Measurements from ENCODE around the gene CFDP1.
"Not testable (repeated sequence)": the region's sequence is repeated elsewhere in the genome, so short reads cannot be mapped to it uniquely, and the experiment has no call there.

The CFDP1 gene

DNA sequence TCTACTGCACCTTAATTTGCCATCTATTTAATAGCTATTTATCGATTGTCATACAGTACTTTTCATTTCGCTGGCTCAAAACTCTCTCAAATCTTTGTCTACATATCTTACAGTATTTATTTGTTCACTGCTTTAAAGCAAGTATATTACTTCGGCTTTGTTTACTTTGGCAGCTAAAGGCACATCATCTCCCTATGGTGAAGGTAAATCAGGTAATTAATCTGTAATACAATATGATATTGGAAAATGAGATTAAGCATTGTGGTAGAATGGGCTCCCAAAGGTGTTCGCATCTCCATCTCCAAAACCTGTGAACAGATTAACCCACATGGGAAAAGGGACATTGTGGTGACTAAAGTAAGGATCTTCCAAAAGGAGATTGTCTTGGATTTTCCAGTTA is 24.7 kb upstream of the CFDP1 start:
- DNase-seq = no peak

DNA sequence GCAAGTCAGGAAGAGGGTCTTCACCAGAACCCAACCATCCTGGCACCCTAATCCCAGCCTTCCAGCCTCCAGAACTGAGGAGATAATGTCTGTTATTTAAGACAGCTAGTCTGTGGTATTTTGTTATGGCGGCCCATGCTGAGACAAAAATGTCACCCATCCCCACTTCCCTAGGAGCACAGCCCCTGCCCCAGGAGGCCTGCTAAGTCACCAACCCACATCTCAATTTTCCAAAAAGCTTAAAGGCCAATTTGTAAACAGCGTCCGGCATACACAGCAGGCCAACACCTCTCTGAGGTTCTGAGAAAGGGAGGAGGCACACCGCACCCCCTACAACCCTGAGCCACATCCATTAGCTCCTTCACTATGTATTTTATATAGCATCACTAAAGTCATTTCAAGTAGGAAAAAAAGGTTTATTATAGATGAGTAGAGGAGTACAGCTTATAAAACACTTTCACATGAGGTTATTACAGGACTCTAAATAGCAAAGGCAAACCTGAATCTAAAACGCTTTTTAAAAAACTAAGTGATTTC is 24.2 kb upstream of the CFDP1 start:
- no peak for DNase-seq

DNA sequence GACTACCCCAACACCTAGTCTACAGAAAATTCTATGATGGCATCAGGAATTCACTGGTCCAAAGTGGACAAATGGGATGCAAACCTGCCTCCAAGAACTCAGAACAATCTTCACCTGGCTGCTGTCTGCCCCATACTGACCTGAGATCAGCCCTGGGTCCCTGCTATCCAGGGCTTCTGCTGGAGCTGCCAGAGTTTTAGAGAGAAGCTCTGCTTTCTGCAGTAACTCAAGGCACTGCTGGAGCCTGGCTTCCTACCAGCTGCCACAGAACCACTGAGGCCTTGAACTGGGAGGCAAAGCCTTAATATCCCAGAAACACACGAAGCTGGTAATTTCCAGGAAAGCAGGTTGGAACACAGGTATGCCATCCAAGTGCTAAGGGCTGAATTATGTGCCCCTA is 23.7 kb upstream of the CFDP1 start:
- DNase-seq = no peak

DNA sequence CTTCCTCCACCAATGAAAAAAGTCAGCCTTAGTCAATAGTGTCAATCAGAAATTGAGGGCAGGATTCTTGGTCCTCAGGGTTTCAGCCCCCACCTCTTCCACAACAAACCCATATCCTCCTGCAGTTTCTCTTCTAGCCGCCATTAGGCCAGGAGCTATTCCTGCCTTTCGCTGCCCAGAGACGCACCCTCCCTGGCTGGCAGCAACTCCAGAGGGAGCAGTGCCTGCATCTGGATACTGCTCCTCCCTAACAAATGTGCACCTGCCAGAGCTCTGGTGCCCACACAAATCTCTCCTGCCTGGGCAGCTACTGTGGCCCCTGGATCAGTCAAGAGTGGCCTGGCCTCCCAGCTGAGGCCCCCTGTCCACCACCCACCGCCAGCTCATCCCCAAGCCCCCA is 23.2 kb upstream of the CFDP1 start:
- not testable (repeated sequence) for DNase-seq

GRCh38 chr16:75455677-75456076 is 22.4 kb upstream of the CFDP1 start:
- DNase-seq = no peak

- DNase-seq = no peak
These were observed 19.3 kb upstream of the CFDP1 start for GRCh38 chr16:75452464-75453190.

GRCh38 chr16:75446416-75446815 is 13.1 kb upstream of the CFDP1 start:
- DNase-seq = no peak

- DNase-seq = no peak
These were observed 12.0 kb upstream of the CFDP1 start for GRCh38 chr16:75445298-75445697.

DNA sequence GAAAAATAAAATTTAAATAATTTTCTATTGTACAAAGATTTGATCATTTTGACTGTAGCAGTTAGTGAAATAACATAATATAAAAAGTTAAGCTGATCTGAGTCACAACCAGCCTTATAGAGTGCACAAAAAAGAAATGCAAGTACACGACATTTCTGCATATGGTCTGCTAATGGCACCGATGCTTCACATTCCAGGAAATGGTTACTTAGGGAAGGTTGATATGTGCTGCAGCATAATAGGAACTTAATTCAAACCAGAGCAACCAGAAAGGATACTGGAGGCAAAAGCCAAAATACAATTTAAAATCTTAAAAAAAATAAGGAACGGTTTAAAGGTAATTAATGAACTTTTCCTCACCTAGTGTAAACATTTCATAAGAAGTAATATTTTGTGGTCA is 10.0 kb upstream of the CFDP1 start:
- DNase-seq = no peak

DNA sequence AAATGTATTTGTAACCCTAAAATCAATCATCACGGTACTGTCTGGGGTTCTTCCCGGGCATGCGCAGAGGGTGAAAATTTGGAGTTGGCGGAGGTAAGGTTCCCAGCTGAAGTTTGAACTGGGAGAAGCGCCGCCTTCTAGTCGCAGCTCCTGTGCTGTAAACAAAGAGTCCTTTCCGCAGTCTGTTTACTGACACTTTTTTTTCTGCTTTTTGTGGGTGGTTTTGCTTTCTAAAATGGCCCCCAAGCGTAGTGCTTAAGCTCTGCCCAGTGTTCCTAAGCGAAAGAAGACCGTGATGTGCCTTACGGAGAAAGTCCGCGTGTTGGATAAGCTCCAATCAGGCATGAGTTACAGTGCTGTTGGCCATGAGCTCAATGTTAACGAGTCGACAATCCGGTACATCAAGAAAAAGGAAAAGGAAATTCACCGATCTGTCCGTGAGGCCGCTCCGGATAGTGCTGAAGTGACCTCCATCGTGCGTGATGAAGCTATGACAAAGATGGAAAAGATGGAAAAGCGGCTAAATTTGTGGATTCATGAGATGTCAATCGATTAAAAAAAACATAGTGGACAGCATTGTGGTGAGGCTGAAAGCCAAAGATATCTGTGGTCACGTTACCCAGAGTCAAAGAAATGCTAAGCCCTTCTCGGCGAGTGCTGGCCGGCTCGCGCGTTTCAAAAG is 570 bp upstream of the CFDP1 start:
- DNase-seq = peak; percentile 90

DNA sequence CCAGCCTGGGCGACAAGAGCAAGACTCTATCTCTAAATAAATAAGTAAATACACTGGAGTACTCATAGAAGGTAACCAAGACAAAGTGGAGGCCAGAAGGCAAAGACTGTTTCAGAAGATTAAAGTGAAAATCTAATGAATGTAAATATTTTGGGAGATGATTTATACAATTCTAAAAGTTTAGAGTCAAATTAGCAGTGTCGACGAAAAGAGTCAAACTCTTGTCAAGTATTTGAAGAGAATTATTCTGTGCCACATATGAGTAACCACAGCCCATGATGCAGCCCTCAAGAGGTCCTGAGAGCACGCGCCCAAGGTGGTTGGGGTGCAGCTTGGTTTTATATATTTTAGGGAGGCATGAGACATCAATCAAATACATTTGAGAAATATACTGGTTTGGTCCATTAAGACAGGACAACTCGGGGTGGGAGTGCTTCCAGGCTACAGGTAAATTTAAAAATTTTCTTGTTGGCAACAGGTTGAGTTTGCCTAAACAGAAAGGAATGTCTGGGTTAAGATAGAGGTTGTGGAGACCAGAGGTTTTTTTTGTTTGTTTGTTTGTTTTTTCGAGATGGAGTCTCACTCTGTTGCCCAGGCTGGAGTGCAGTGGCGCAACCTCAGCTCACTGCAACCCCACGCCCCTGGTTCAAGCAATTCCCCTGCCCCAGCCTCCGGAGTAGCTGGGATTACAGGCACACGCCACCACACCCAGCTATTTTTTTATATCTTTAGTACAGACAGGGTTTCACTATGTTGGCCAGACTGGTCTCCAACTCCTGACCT is 3.5 kb downstream of the CFDP1 start:
- DNase-seq = no peak

DNA sequence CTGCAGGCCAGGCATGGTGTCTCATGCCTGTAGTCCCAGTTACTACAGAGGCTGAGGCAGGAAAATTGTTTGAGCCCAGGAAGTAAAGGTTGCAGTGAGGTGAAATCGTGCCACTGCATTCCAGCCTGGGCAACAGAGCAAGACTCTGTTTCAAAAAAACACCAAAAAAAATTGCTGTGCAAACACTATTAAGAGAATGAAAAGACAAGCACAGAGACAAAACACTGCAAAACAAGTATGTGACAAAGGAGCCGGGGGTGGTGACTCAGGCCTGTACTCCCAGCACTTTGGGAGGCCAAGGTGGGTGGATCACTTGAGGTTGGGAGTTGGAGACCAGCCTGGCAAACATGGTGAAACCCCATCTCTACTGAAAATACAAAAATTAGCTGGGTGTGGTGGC is 6.8 kb downstream of the CFDP1 start:
- not testable (repeated sequence) for DNase-seq

DNA sequence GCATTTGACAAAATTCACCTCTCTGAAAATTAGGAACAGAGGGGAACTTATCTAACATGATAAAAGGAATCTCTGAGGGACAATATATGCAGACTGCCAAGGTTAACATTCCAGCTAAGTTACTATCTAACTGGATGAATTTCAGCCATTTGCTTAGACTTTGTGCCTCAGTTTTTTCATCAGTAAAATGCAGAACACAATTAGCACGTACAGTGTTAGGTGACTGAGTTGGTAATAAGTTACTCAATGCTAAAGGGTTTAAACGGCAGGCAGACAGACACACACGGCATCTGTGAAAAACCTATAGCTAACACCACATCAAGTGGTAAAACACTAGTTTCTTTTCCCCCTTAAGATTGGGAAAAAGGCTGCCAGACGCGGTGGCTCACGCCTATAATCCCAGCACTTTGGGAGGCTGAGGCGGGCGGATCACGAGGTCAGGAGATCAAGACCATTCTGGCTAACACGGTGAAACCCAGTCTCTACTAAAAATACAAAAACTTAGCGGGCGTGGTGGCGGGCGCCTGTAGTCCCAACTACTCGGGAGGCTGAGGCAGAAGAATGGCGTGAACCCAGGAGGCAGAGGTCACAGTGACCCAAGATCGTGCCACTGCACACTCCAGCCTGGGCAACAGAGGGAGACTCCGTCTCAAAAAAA is 9.1 kb downstream of the CFDP1 start:
- not testable (repeated sequence) for DNase-seq

DNA sequence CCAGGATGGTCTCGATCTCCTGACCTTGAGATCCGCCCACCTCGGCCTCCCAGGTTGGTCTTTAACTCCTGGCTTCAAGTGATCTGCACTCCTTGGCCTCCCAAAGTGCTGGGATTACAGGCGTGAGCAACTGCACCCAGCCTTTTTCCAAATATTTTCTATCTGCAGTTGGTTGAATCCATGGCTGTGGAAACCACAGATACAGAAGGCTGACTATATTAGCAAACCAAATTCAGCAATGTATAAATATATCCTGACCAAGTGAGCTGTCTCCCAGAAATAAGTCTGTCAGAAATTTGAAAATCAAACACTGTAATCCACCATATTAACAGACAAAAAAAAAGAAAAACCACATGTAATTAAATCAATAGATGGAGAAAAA is 9.6 kb downstream of the CFDP1 start:
- DNase-seq = no peak

GRCh38 chr16:75421820-75422126 is 11.5 kb downstream of the CFDP1 start:
- DNase-seq = no peak

GRCh38 chr16:75420987-75421819 is 12.1 kb downstream of the CFDP1 start:
- DNase-seq = no peak

DNA sequence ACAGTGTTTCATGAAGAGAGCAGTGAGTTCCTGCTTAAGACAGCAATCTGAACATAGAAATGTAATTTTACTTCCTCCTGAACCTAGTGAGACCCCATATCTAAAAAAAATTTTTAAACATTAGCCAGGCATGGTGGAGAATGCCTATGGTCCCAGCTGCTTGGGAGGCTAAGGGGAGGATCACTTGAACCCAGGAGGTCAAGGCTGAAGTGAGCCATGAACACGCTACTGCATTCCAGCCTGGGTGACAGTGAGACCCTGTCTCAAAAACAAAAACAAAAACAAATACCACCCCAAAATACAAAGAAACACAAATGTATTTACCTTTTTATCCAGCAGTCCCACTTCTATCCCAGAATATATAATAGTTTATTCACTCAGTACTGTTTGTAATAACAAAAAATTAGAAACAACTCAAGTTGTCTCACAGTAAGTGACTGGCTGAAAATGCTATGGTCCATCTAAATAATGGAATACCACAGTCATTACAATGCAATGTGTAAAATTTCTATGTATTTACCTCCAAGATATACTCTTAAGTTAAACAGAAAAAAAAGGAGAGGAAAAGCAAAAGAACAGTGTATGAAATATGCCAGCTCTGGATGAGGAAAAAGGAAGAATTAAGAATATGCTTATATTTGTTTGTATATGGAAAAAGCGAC is 16.3 kb downstream of the CFDP1 start:
- no peak for DNase-seq

- DNase-seq = no peak
These were observed 18.0 kb downstream of the CFDP1 start for GRCh38 chr16:75415169-75415905.

DNA sequence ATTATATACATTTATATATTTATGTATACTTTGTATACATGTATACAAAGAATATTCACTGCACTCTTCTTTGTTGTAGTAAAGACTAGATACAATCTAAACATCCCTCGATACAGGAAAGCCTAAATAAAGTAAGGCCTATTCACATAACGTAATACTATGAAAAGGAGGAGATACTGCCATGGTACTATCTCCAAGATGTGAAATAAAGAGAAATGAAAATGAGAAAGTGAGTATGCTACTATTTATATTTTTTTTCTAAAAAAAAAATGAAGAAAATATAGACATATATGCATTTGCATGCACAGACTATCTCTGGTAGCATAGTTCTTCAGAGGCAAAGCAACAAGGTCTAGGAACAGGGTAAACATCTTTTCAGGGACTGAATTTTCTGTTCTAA is 19.4 kb downstream of the CFDP1 start:
- no peak for DNase-seq

DNA sequence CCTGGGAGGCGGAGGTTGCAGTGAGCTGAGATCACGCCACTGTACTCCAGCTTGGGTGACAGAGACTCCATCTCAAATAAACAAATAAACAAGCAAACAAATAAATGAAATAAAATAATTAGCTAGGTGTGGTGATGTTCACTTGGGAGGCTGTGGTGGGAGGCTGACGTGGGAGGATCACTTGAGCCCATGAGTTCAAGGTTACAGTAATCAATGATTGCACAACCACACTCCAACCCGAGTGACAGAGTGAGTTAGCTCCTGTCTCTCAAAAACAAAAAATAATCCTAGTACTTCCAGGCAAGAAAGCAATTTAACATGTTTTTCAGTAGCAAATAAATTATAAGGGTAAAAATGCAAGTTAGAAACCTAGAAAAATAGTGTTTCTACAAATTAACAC is 26.4 kb downstream of the CFDP1 start:
- no peak for DNase-seq

GRCh38 chr16:75402821-75403475 is 30.4 kb downstream of the CFDP1 start:
- no peak for DNase-seq
